HepG2 (cell line): ENCODE measurements around the gene CAMK1G. TPM values are rescaled to one million over a fixed set of nuclear protein-coding genes. Genes with fewer than 3 reads are reported as not detected.

Experiments used
- ATAC-seq: fragments of 200-7000 bp; cut with Tn5 transposase; 3 replicates; pipeline ENCODE4 v1.9.1; 2020; ENCODE audit warnings: mild to moderate bottlenecking, moderate library complexity
- BruUV-seq: library from RNA; stranded (reverse); fragments of 400-500 nt; replicated peaks from 2 replicates; lab custom pipeline; 2021; lab: Mats Ljungman, UMichigan
- CTCF ChIA-PET: fragments of 300-600 bp; formaldehyde crosslinking; extraction: SDS; loops from one replicate; lab custom pipeline; 2021; ENCODE audit warnings: low total read pairs, inconsistent platforms, low intra/inter-chr PET ratio; lab: Yijun Ruan, JAX
- POLR2A ChIA-PET: fragments of 350-600 bp; sonication (Branson Sonifier 250); formaldehyde crosslinking; loops from one replicate; lab custom pipeline; 2020; ENCODE audit warnings: antibody characterized with exemption, inconsistent platforms; lab: Yijun Ruan, JAX
- DNase-seq: peaks from one replicate; pipeline ENCODE4 v3.0.0-alpha.2; 2015; ENCODE audit warnings: low spot score
- FAIRE-seq: peaks from 3 replicates; lab custom pipeline; 2011; peaks lifted over from hg19 to GRCh38; lab: Jason Lieb, UNC
- H2AFZ ChIP-seq: one replicate; pipeline ENCODE4 v1.6.1; 2011; ENCODE audit warnings: low read length, inconsistent platforms
- H3K27ac ChIP-seq: fragments of 300-600 bp; 3 replicates; pipeline ENCODE4 v1.8.0; 2011; ENCODE audit warnings: mixed run types, mild to moderate bottlenecking, mixed read lengths, low read length, inconsistent platforms; ENCODE audit not compliant: insufficient read depth; ENCODE audit errors: extremely low read length
- H3K27me3 ChIP-seq, 2 experiments: fragments of 200-600 bp in 1 of 2; 2 replicates in 1 of 2; 3 replicates in 1 of 2; pipeline versions ENCODE4 v1.6.0 to v1.8.0; 2011; ENCODE audit warnings: low read length in 2 of 2, mild to moderate bottlenecking in 2 of 2, moderate library complexity in 2 of 2, inconsistent platforms in 1 of 2; ENCODE audit not compliant: insufficient read depth in 2 of 2, control insufficient read depth in 1 of 2
- H3K36me3 ChIP-seq, 2 experiments: fragments of 200-600 bp in 1 of 2; replicated peaks in 1 of 2; 2 replicates in 1 of 2; 3 replicates in 1 of 2; pipeline versions ENCODE4 v1.5.1 to v1.8.0; 2011; ENCODE audit warnings: low read length in 2 of 2, inconsistent platforms in 1 of 2; ENCODE audit not compliant: insufficient read depth in 2 of 2, control insufficient read depth in 1 of 2
- H3K4me1 ChIP-seq: 2 replicates; pipeline ENCODE4 v1.5.1; 2012; ENCODE audit warnings: low read length, inconsistent platforms; ENCODE audit not compliant: insufficient read depth
- H3K4me2 ChIP-seq: 2 replicates; pipeline ENCODE4 v1.6.0; 2011; ENCODE audit warnings: low read depth, low read length, inconsistent platforms
- H3K4me3 ChIP-seq, 3 experiments: fragments of 200-600 bp in 1 of 3; sonication (generic), shearing (Covaris generic) in 1 of 3; replicated peaks in 1 of 3; 2 replicates each; pipeline ENCODE4 v1.5.1; 2011 to 2016; ENCODE audit warnings: low read length in 3 of 3, inconsistent platforms in 2 of 3, low read depth in 2 of 3, mild to moderate bottlenecking in 2 of 3, control low read depth in 1 of 3, mixed read lengths in 1 of 3; ENCODE audit not compliant: insufficient read depth in 1 of 3
- H3K79me2 ChIP-seq: one replicate; pipeline ENCODE4 v1.6.1; 2011; ENCODE audit warnings: low read length, inconsistent platforms; ENCODE audit not compliant: insufficient read depth
- H3K9ac ChIP-seq: 2 replicates; pipeline ENCODE4 v1.6.0; 2011; ENCODE audit warnings: mild to moderate bottlenecking, low read depth, low read length, inconsistent platforms; ENCODE audit not compliant: insufficient read depth
- H3K9me3 ChIP-seq: 2 replicates; pipeline ENCODE4 v1.5.1; 2012; ENCODE audit warnings: mild to moderate bottlenecking, low read length
- H4K20me1 ChIP-seq: 2 replicates; pipeline ENCODE4 v1.6.0; 2011; ENCODE audit warnings: inconsistent platforms, mild to moderate bottlenecking, low read length, moderate library complexity; ENCODE audit not compliant: insufficient read depth
- FOXA1 ChIP-seq, 2 experiments: fragments of 450-650 bp in 1 of 2; sonication (generic) in 1 of 2; formaldehyde crosslinking in 1 of 2; IDR thresholded peaks; 2 replicates each; pipeline versions ENCODE4 v1.4.0 to v1.6.1; 2016 to 2020; ENCODE audit warnings: missing genetic modification reagents in 1 of 2
- KDM1A ChIP-seq: IDR thresholded peaks from 2 replicates; pipeline ENCODE4 v1.6.1; 2016; ENCODE audit warnings: missing compliant biosample characterization
- LCORL ChIP-seq, 2 experiments: fragments of 450-650 bp in 1 of 2; sonication (generic) in 1 of 2; formaldehyde crosslinking in 1 of 2; IDR thresholded peaks; 2 replicates each; pipeline versions ENCODE4 v1.5.0 to v1.6.1; 2017 to 2020; ENCODE audit warnings: antibody characterized with exemption in 1 of 2, missing genetic modification reagents in 1 of 2
- NFE2L2 ChIP-seq: fragments of 150-350 bp; IDR thresholded peaks from 2 replicates; pipeline ENCODE4 v1.6.1; 2014; ENCODE audit warnings: low read length
- RERE ChIP-seq: IDR thresholded peaks from 2 replicates; pipeline ENCODE4 v1.6.1; 2016; ENCODE audit warnings: low read depth, missing genetic modification reagents, missing compliant biosample characterization
- THRA ChIP-seq: sonication (generic); formaldehyde crosslinking; IDR thresholded peaks from 2 replicates; pipeline ENCODE4 v1.4.0; 2020; ENCODE audit warnings: missing genetic modification reagents, borderline replicate concordance
- ZMAT3 ChIP-seq: sonication (generic); formaldehyde crosslinking; conservative IDR thresholded peaks from 2 replicates; pipeline ENCODE4 v1.7.0; 2021; ENCODE audit warnings: missing genetic modification reagents
- ZNF512B ChIP-seq: sonication (generic); formaldehyde crosslinking; IDR thresholded peaks from 2 replicates; pipeline ENCODE4 v1.5.1; 2020; ENCODE audit warnings: missing genetic modification reagents, mild to moderate bottlenecking, borderline replicate concordance
- ZNF572 ChIP-seq: sonication (generic); formaldehyde crosslinking; IDR thresholded peaks from 2 replicates; pipeline ENCODE4 v1.5.1; 2020; ENCODE audit warnings: mild to moderate bottlenecking, missing genetic modification reagents
- ZNF839 ChIP-seq: sonication (generic); formaldehyde crosslinking; IDR thresholded peaks from 2 replicates; pipeline ENCODE4 v1.4.0; 2020; ENCODE audit warnings: missing genetic modification reagents, mild to moderate bottlenecking, borderline replicate concordance
- ZNF850 ChIP-seq: sonication (generic); formaldehyde crosslinking; conservative IDR thresholded peaks from 2 replicates; pipeline ENCODE4 v1.9.0; 2021; ENCODE audit warnings: mild to moderate bottlenecking, missing genetic modification reagents
- ZNF878 ChIP-seq: sonication (generic); formaldehyde crosslinking; IDR thresholded peaks from 2 replicates; pipeline ENCODE4 v1.8.1; 2023; ENCODE audit warnings: mild to moderate bottlenecking, missing genetic modification reagents, moderate library complexity
- ZNF879 ChIP-seq: sonication (generic); formaldehyde crosslinking; IDR thresholded peaks from 2 replicates; pipeline ENCODE4 v1.8.1; 2023; ENCODE audit warnings: missing genetic modification reagents
- WGBS: methylation state at CpG from one replicate; pipeline ENCODE4 v1.1.6; 2017; ENCODE audit warnings: low lambda C conversion rate; 5-methylcytosine and 5-hydroxymethylcytosine counted together
- in situ Hi-C: cut with HindIII; loops from 2 replicates; pipeline ENCODE4 v1.10.0; 2017; ENCODE audit warnings: low pct_unique_long_range_greater_than_20kb; ENCODE audit not compliant: extremely low pct_ligation_motif_present
- intact Hi-C: fragments of 100-400 bp; cut with micrococcal nuclease; formaldehyde crosslinking; loops from one replicate; pipeline ENCODE4 v1.10.0; 2022; ENCODE audit not compliant: unreplicated experiment
- polyA plus RNA-seq, 8 experiments: library from polyadenylated mRNA; depleted of rRNA in 3 of 8; stranded (reverse) in 7 of 8; unstranded in 1 of 8; fragments of >200 nt; fragmentation: Illumina TruSeq in 4 of 8; extraction: Trizol in 4 of 8; gene quantifications; 2 replicates each; pipeline versions ENCODE4 v1.2.1 to v1.2.3, GENCODE V29; 2011 to 2016; ENCODE audit warnings: low read depth in 4 of 8, missing spikeins in 1 of 8, mixed read lengths in 1 of 8; ENCODE audit not compliant: insufficient read depth in 1 of 8
- total RNA-seq, 5 experiments: library from RNA; depleted of rRNA; stranded (reverse); fragments of >200 nt; fragmentation: Illumina TruSeq; extraction: Trizol; gene quantifications; 2 replicates each; pipeline ENCODE4 v1.2.3, GENCODE V29; 2016; ENCODE audit warnings: low read depth in 1 of 5

The CAMK1G gene
- total and polyA plus RNA-seq, 2 of the 13 experiments (the other 11 are each of a cell fraction or from before 2014, with no cell fraction given): not detected

GRCh38 chr1:209650454-209650853 lies 66.9 kb downstream of the CAMK1G start:
- Histone ChIP-seq H3K27me3 (0 out of 5 replicates have a peak, but pooled peaks cover 0 to 6% of the 10 kb centered on the region in 2 experiments), H3K36me3 (no peaks in the 10 kb centered on the region), H3K9me3 (no peaks in the 10 kb centered on the region), H3K9ac (no peak overlapping the region), H2AFZ (no peak overlapping the region), H3K4me2 (no peak overlapping the region), H4K20me1 (no peaks in the 10 kb centered on the region), H3K4me1 (peaks cover 28% of the 10 kb centered on the region), H3K79me2 (no peaks in the 10 kb centered on the region), H3K27ac (no peak overlapping the region), H3K4me3 (no peak overlapping the region)
- intact Hi-C loops: no loop called here
- FAIRE-seq (no peak), ATAC-seq (no peak), DNase-seq (no peak)
- in situ Hi-C loops: no loop called here
- no TSS peak for BruUV-seq
- TF ChIP-seq ZNF879 (CRISPR knock-in tag) (no peak), KDM1A (CRISPR knock-in tag) (no peak), FOXA1 (IDR thresholded peaks at IDR 0.05) (no peak), FOXA1 (CRISPR knock-in tag; IDR thresholded peaks at IDR 0.05) (no peak), LCORL (IDR thresholded peaks at IDR 0.05) (no peak), LCORL (CRISPR knock-in tag; IDR thresholded peaks at IDR 0.05) (no peak), ZMAT3 (no peak), RERE (CRISPR knock-in tag) (no peak), ZNF850 (CRISPR knock-in tag) (no peak), ZNF878 (CRISPR knock-in tag) (no peak), NFE2L2 (no peak), ZNF572 (no peak), ZNF839 (CRISPR knock-in tag) (no peak), ZNF512B (no peak), THRA (CRISPR knock-in tag) (no peak)
- 80% methylated on average over 1 of the region's 1 CpG for WGBS
- ChIA-PET CTCF (no interaction called here), POLR2A (no interaction called here)
